Ascending aorta (tissue), 2 donors: ENCODE data around the gene EEF1G. TPM values are rescaled to one million over a fixed set of nuclear protein-coding genes. Genes with fewer than 3 reads are reported as not detected.

Source experiments
- DNase-seq, 2 donors: peaks; one replicate each; pipeline ENCODE4 v3.0.0-alpha.2; 2019; ENCODE audit warnings: low spot score in 2 of 2
- H3K27ac ChIP-seq, 2 donors: fragments of 200-600 bp; sonication (generic); one replicate each; pipeline ENCODE4 v1.5.1; 2016 to 2017; ENCODE audit warnings: mild to moderate bottlenecking in 1 of 2
- H3K27me3 ChIP-seq: fragments of 200-600 bp; sonication (generic); one replicate; pipeline ENCODE4 v1.5.1; 2017
- H3K36me3 ChIP-seq, 2 donors: fragments of 200-600 bp; sonication (generic); one replicate each; pipeline ENCODE4 v1.5.1; 2016
- H3K4me1 ChIP-seq, 2 donors: fragments of 200-600 bp; sonication (generic); one replicate each; pipeline ENCODE4 v1.5.1; 2016 to 2017; ENCODE audit warnings: mild to moderate bottlenecking in 1 of 2
- H3K4me3 ChIP-seq, 2 donors: fragments of 200-600 bp; sonication (generic); one replicate each; pipeline ENCODE4 v1.5.1; 2016 to 2017; ENCODE audit warnings: mild to moderate bottlenecking in 1 of 2
- H3K9me3 ChIP-seq, 2 donors: fragments of 200-600 bp; sonication (generic); one replicate each; pipeline ENCODE4 v1.5.1; 2016
- intact Hi-C: fragments of 100-400 bp; cut with DNase I; formaldehyde crosslinking; loops from one replicate; pipeline ENCODE4 v1.15.1; 2023
- total RNA-seq: library from RNA; depleted of rRNA; stranded (reverse); fragments of >200 nt; gene quantifications from one replicate; pipeline ENCODE4 v1.1.0, GENCODE V29; 2016
- TF ChIP-seq, protein P1 (sequence below), 3 experiments: fragments of 200-600 bp in 2 of 3; fragments of 450-650 bp in 1 of 3; sonication (generic) in 2 of 3; IDR thresholded peaks; one replicate each; pipeline ENCODE4 v1.5.1; 2016 to 2019; ENCODE audit warnings: antibody characterized with exemption in 3 of 3, mild to moderate bottlenecking in 1 of 3, moderate library complexity in 1 of 3

EEF1G gene
- total RNA-seq, 1 donor from 2014 or later = 1,083 TPM

DNA sequence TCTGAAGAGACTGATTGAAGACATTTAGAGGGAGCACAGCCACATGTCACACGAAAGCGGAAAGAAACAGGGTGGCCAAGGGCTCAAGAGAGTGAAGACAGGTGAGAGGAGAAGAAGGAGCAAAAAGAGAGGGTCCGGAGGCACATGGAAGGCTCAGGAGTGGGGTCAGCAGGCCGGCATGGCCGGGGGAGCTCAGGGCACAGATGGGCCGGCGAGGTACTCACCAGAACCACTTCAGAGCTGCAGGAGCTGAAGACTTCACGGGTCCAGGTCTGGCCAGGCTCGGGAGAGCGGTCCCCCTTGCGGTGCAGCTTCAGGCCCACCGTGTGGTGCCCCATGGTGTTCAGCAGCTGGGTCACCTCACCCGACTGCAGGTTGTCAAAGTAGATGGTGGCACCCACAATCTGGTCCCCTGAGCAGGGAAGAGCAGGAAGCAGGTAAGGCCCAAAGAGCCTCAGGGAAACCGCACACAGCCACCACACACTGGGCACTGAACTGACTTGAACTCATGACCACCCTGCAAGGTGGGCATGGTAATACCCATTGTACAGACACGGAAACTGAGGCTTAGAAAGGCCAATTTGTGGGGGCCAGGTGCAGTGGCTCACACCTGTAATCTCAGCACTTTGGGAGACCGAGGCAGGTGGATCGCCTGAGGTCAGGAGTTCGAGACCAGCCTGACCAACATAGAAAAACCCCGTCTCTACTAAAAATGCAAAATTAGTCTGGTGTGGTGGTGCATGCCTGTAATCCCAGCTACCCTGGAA, 38.7 kb downstream of the EEF1G start:
- no peak overlapping the region for H3K27ac ChIP-seq
- H3K9me3 ChIP-seq = no peaks in the 10 kb centered on the region
- H3K36me3 ChIP-seq = peaks cover 64 to 66% of the 10 kb centered on the region in 2 donors
- peaks cover 27 to 41% of the 10 kb centered on the region in 2 donors for H3K4me1 ChIP-seq
- intact Hi-C loops = no loop called here
- no peak overlapping the region for H3K4me3 ChIP-seq
- no peaks in the 10 kb centered on the region for H3K27me3 ChIP-seq
- TF ChIP-seq, protein P1, sequence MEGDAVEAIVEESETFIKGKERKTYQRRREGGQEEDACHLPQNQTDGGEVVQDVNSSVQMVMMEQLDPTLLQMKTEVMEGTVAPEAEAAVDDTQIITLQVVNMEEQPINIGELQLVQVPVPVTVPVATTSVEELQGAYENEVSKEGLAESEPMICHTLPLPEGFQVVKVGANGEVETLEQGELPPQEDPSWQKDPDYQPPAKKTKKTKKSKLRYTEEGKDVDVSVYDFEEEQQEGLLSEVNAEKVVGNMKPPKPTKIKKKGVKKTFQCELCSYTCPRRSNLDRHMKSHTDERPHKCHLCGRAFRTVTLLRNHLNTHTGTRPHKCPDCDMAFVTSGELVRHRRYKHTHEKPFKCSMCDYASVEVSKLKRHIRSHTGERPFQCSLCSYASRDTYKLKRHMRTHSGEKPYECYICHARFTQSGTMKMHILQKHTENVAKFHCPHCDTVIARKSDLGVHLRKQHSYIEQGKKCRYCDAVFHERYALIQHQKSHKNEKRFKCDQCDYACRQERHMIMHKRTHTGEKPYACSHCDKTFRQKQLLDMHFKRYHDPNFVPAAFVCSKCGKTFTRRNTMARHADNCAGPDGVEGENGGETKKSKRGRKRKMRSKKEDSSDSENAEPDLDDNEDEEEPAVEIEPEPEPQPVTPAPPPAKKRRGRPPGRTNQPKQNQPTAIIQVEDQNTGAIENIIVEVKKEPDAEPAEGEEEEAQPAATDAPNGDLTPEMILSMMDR (IDR thresholded peaks at IDR 0.05) = no peak
- no peak for DNase-seq

DNA sequence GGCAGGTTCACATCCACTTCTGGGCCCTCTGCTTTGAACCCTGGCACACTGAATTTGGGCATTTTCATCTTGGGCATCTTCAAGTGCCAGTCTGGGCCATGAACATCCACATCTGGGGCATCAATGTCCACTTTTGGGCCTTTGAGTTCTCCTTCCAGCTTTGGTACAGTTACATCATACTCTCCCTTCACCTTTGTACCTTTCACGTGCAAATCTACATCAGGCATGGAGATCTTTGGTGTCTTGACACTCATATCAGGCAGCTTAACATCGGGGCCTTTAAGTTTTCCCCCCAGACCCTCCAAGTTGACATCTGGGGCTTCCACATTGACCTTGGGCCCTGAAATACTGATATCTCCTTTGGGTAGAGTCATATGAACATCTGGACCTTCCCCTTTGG, 41.6 kb downstream of the EEF1G start:
- Histone ChIP-seq H3K4me1 (peaks cover 7 to 15% of the 10 kb centered on the region in 2 donors), H3K27me3 (no peaks in the 10 kb centered on the region), H3K36me3 (peaks cover 88 to 93% of the 10 kb centered on the region in 2 donors), H3K9me3 (no peaks in the 10 kb centered on the region), H3K27ac (no peak overlapping the region), H3K4me3 (no peak overlapping the region)
- intact Hi-C loops = no loop called here
- no peak for DNase-seq
- TF ChIP-seq, protein P1 (IDR thresholded peaks at IDR 0.05) = no peak

DNA sequence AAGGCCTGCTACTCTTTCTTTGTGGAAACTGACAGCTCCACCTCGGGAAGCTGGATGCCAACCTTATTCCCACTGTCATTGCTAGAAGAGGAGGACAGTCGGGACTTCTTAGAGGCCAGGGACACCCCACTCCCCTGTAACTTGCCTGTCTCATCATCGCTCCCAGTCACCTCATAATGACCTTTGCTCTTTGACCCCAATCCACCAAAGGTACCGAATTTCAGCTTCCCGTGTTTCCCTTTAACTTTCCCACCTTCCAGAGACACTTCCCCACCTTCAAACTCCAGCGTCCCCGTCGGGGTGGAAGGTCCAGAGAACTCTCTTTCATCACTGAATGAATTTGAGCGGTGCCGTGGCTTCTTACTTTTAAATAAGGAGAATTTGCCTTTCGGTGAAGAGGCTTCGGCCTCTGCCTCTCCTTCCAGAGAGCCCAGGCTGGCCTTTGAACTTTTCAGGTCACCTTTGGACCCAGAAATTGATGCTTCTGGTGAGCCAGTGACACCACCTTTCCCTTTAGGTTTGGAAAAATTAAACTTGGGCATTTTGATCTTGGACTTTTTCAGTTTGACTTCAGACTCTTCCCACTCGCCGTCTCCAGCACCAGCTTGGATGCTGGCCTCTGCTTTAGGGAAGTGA, 56.8 kb downstream of the EEF1G start:
- intact Hi-C loops = no loop called here
- H3K27ac ChIP-seq = no peak overlapping the region
- no peak for DNase-seq
- no peaks in the 10 kb centered on the region for H3K9me3 ChIP-seq
- TF ChIP-seq, protein P1 (IDR thresholded peaks at IDR 0.05) = no peak
- H3K27me3 ChIP-seq = no peaks in the 10 kb centered on the region
- H3K4me1 ChIP-seq = peaks cover 0 to 3% of the 10 kb centered on the region in 2 donors
- peaks cover 64 to 80% of the 10 kb centered on the region in 2 donors for H3K36me3 ChIP-seq
- H3K4me3 ChIP-seq = no peak overlapping the region

DNA sequence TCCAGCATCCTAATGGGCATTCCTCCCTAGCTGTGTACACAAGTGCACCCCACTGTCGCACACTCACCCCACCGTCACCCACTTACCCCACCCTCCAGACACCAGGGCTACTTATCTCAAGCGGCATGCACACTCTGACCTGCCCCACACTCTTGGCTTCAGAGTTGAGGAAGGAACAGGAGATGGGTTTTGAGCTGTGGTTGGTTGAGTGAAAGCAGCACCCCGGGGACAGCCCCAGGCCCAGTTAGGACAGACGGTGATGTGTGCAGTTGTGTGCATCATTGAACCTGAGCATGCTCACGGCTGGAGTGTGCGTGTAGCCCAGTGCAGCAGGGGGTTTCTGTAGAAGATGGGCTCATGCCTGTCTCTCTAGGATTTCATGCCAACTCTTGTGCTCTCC, 59.5 kb downstream of the EEF1G start:
- Histone ChIP-seq H3K4me3 (no peak overlapping the region), H3K27me3 (no peaks in the 10 kb centered on the region), H3K36me3 (peaks cover 39 to 53% of the 10 kb centered on the region in 2 donors), H3K27ac (no peak overlapping the region), H3K9me3 (no peaks in the 10 kb centered on the region), H3K4me1 (peaks cover 0 to 5% of the 10 kb centered on the region in 2 donors)
- TF ChIP-seq, protein P1 (IDR thresholded peaks at IDR 0.05) = no peak
- no peak for DNase-seq
- intact Hi-C loops = no loop called here

DNA sequence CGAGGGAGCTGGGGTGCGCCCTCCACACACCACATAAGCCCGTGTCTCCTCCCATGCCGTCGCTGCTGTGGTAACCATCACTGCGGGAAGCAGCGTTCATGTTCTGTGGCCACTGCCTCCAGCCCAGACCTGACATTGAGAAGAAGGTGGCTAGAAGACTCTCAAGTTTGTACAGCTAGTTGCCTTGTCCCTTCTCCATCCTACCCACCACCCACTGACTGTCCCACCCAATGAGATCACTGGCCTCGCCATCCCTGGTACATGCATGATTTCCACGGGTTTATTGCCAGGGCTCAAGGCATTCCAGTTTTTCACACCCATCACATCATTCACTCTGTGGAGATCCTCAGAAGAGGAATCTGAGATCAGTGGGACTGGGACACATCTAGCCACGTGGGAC, 60.1 kb downstream of the EEF1G start:
- no peak overlapping the region for H3K27ac ChIP-seq
- peaks cover 34 to 47% of the 10 kb centered on the region in 2 donors for H3K36me3 ChIP-seq
- no peak for DNase-seq
- intact Hi-C loops = no loop called here
- no peaks in the 10 kb centered on the region for H3K9me3 ChIP-seq
- H3K4me1 ChIP-seq = peaks cover 0 to 10% of the 10 kb centered on the region in 2 donors
- H3K4me3 ChIP-seq = no peak overlapping the region
- TF ChIP-seq, protein P1 (IDR thresholded peaks at IDR 0.05) = no peak
- no peaks in the 10 kb centered on the region for H3K27me3 ChIP-seq
